Fibroblast of skin of right biceps (primary cell): ENCODE results near the gene RASD1.
A peak's percentile ranks its signal among the peaks of the same experiment; 100 is the strongest.

Source experiments
- DNase-seq: peaks from one replicate; pipeline ENCODE4 v3.0.0-alpha.2; 2013

RASD1 gene

GRCh38 chr17:17496189-17497064 lies at the start of gene RASD1:
Gene RASD1 (minus strand): TSS chr17:17496395. CDS start chr17:17496181, 214 bp downstream.
- DNase-seq, result peak; percentile 82

- DNase-seq, result no peak
Measured at GRCh38 chr17:17545984-17546383, 49.8 kb upstream of the RASD1 start.

DNA sequence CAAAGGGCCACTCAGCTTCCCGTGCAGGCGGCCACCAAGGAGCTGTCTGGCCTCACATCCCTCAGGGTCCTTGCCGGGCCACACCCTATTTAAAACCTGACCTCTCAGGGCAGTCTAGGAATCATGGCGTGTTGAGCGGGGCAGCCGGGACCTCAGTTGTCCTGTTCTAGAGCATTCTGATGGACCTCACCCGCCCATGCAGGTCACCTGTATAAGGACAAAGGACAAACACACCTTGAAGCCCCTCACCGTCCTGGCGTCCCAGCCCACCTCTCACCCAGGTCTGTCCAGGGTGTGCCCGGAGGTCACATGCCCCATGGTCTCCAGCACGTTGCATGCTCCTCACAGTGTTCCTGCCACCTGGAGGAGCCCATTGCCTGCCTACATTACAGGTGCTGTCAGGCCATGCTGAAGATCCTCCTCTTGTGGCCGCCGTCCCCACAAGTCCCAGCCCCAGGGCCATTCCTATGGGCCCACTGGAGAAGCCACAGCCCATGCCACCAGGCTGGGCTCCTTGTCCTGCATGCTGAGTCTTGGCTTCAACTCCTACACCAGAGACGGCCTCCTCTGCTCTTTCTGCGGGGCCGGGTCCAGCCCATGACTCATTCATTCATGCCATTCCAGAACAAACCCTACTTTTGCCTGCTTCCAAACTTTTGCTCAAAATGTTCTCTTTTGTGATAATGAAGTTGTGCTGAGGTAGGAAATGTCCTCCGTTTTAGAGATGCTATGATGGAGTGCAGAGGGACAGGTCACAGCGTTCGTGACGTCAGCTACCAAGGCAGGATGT lies 49.0 kb upstream of the RASD1 start:
- peak; percentile 56 for DNase-seq

GRCh38 chr17:17542906-17543635 lies 46.9 kb upstream of the RASD1 start:
- DNase-seq, result no peak

- no peak for DNase-seq
Measured at GRCh38 chr17:17541640-17542001, 45.4 kb upstream of the RASD1 start.

- DNase-seq, result no peak
Measured at GRCh38 chr17:17540935-17541639, 44.9 kb upstream of the RASD1 start.

GRCh38 chr17:17540278-17540906 lies 44.2 kb upstream of the RASD1 start:
- no peak for DNase-seq

DNA sequence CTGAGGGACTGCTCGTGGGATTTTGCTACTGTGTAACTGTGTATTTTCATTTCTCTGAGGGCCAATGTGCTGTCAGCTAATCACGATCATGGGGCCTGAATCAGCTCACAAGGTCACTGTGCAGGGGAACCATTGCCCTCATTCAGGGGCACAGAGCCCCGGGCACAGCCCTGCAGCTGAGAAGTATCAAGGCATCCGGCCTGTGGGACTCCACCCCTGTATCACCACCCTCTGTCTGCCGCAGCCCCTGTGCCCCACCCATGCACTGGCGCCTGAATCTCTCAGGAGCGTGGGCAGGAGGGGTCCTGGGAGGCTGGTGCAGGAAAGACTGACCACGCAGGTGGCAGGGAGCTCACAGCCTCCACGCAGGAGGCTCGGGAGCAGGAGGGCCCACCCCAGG lies 43.4 kb upstream of the RASD1 start:
- DNase-seq, result no peak

- peak; percentile 31 for DNase-seq
Measured at GRCh38 chr17:17538417-17539391, 42.5 kb upstream of the RASD1 start.

GRCh38 chr17:17537311-17538099 lies 41.3 kb upstream of the RASD1 start:
- DNase-seq, result no peak

GRCh38 chr17:17536702-17537101 lies 40.5 kb upstream of the RASD1 start:
- no peak for DNase-seq

DNA sequence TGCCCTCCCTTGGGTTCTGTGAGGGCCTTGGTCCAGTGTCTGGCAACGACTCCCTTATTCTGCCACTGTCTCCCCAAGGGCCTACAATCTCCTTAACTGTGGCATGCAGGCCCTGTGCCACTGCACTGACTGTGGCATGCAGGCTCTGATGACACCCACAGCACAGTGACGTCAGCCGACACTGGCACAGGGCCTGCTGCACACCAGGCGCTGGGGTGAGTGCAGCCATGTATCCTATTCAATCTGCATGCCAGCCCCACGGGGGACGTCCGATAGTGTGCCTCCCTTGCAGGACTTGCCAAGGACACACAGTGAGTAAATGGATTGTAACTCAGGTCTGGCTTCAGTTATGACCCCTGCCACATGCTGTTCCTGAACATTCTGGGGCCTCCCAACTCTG lies 39.8 kb upstream of the RASD1 start:
- peak; percentile 52 for DNase-seq

DNA sequence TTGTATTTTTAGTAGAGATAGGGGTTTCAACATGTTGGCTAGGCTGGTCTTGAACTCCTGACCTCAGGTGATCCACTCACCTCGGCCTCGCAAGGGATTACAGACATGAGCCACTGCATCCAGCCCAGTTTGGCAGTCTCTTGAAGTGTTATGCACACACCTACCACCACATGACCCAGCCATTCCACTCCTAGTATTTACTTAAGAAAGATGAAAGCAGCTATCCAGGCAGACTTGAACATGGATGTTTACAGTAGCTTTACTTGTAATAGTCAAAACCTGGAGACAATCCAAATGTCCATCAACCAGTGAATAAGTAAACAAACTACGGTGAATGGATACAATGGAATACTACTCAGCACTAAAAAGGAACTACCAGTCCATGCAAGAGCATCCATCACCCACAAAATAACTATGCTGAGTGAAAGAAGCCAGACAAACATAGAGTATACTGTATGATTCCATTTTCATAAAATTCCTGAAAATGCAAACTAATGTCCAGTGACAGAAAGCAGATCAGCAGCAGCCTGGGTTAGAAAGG lies 37.8 kb upstream of the RASD1 start:
- DNase-seq, result no peak

- no peak for DNase-seq
Measured at GRCh38 chr17:17532991-17533390, 36.8 kb upstream of the RASD1 start.

GRCh38 chr17:17531156-17531555 lies 35.0 kb upstream of the RASD1 start:
- no peak for DNase-seq

DNA sequence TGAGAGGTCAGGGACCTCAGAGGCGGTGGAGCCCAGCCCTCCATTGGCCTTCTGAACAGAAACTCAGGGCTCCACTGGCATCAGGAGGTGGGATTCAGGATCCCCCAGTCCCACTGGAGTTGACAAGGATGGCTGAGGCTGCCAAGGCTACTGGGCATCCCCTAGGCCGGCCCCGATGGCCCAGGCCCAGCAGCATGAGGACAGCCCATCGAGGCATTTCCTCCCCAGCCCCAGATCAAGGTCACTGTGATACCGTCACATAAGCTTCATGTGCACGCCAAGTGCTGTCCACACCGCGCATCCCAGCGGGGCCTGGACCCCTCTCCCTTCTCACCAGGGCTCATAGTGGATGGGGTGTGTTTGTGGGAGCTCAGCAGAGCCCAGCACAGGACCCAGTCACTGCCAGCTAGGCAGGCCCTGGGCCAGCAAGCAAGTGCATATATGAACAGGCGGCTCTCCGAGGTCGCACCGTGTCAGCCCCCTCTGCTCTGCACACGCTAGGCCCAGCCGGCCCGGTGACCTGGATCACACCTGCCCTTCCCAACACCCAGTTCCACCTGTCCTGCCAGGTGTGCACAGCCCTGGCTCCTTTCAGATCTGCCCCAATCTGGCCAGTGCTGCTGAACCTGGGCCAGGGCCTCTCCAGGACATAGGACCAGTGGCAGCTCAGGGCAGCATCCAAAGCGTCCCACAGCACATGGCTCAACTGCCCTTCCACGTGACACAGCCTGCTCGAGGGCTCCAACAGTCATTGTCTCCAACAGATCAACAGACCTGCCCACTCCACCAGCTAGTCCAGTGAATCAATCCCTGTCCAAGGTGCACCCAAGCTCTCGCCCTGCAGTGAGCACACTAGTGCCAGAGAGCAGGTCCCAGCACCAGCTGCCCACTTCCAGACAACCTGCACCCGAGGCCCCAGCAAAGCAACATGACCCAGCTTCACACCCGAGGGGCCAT lies 32.8 kb upstream of the RASD1 start:
- DNase-seq, result no peak

DNA sequence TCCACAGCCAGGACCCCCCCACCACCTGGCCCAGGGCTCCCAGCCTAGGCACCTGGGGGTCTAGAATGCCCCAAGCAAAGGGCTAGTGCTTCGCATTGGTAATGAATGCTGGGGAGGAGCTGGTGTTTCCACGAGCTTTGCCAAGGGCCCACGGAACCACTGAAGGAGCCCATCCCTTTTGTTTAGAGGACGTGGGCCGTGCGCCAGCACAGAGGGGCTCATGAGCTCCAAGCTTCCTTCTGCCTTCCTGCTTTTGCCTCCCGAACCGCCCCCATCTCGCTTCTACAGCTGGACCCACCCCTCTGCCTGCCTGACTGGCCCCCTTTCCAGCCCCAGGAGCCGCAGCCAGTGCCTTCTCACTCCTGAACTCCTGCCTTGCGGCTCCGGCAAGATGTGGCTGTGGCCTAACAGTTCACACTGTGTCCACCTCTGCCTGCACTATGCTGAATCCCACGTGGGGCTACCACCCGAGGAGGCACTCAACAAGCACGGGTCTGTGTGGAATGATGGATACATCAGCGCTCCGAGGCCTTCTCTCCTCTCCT lies 31.8 kb upstream of the RASD1 start:
- no peak for DNase-seq

DNA sequence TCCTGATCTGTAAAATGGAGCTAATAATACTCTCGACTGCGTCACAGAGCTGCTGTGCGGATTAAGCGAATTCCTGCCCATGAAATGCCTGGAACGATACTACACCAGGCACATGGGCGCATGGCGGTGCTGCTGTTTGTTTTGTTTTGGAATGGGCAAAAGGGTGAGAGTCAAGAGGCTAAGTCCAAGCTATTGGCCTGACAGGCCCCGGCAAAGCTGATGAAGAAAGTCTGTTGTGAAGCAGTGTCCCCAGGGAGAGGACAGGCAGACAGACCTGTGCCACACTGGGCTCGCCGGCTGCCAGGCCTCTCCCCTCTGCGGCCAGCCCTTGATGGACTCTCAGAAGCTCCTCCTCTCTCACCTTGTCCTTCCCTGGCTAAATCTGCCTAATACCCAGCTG lies 31.3 kb upstream of the RASD1 start:
- DNase-seq, result no peak
